ENCODE results near the gene SUSD6.

DNA sequence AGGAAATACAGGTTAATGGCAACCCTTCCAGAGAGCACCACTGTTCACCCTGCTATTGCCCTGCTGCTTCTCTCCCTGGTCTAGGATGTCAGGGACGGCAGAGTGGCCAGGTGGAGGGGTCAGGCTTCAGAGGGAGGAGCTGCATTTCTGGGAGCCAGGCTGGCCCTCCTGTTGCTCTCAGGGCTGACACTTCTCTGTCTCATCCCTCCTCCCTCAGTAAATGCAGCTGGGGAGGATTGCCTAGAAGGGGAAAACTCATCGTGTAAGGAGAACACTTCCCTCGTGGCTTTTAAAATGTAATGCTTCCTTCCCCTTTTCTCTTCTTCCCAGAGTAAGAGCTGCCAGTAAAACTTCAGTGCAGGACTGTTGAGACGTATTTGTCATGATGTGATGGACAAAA lies 20.8 kb downstream of the SUSD6 start:
- TF ChIP-seq, protein P1, sequence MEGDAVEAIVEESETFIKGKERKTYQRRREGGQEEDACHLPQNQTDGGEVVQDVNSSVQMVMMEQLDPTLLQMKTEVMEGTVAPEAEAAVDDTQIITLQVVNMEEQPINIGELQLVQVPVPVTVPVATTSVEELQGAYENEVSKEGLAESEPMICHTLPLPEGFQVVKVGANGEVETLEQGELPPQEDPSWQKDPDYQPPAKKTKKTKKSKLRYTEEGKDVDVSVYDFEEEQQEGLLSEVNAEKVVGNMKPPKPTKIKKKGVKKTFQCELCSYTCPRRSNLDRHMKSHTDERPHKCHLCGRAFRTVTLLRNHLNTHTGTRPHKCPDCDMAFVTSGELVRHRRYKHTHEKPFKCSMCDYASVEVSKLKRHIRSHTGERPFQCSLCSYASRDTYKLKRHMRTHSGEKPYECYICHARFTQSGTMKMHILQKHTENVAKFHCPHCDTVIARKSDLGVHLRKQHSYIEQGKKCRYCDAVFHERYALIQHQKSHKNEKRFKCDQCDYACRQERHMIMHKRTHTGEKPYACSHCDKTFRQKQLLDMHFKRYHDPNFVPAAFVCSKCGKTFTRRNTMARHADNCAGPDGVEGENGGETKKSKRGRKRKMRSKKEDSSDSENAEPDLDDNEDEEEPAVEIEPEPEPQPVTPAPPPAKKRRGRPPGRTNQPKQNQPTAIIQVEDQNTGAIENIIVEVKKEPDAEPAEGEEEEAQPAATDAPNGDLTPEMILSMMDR (IDR thresholded peaks at IDR 0.05): no peak
- TF ChIP-seq TAF1 (IDR thresholded peaks at IDR 0.05; ENCODE audit: borderline replicate concordance, low read depth, low read length): no peak
